Loucy (cell line): ENCODE results near the gene ANKRD9.

Source experiments
- EZH2phosphoT487 ChIP-seq: fragments of 200-600 bp; IDR thresholded peaks from 2 replicates; pipeline ENCODE4 v1.6.1; 2018; ENCODE audit warnings: antibody characterized with exemption, mild to moderate bottlenecking, moderate library complexity, borderline replicate concordance
- TF ChIP-seq, protein P1 (sequence below): fragments of 200-600 bp; sonication (generic); conservative IDR thresholded peaks from 2 replicates; pipeline ENCODE4 v1.5.1; 2014; ENCODE audit warnings: mild to moderate bottlenecking, antibody characterized with exemption, low read length

DNA sequence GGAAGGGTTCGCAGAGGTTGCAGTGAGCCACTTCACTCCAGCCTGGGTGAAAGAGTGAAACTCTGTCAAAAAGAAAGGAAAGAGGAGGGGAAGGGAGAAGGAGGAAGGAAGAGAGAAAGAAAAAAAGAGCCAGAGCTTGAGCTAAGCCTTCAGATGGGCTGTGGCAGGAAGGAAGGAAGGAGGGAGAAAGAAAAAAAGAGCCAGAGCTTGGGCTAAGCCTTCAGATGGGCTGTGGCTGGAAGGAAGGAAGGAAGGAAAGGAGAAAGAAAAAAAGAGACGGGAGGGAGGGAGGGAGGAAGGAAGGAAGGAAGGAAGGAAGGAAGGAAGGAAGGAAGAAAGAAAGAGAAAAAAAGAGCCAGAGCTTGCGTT, 13.6 kb upstream of the ANKRD9 start:
- TF ChIP-seq, protein P1, sequence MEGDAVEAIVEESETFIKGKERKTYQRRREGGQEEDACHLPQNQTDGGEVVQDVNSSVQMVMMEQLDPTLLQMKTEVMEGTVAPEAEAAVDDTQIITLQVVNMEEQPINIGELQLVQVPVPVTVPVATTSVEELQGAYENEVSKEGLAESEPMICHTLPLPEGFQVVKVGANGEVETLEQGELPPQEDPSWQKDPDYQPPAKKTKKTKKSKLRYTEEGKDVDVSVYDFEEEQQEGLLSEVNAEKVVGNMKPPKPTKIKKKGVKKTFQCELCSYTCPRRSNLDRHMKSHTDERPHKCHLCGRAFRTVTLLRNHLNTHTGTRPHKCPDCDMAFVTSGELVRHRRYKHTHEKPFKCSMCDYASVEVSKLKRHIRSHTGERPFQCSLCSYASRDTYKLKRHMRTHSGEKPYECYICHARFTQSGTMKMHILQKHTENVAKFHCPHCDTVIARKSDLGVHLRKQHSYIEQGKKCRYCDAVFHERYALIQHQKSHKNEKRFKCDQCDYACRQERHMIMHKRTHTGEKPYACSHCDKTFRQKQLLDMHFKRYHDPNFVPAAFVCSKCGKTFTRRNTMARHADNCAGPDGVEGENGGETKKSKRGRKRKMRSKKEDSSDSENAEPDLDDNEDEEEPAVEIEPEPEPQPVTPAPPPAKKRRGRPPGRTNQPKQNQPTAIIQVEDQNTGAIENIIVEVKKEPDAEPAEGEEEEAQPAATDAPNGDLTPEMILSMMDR: no peak
- no peak for TF ChIP-seq EZH2phosphoT487
